Measurements from ENCODE around the gene PCOLCE2. TPM values are rescaled to one million over a fixed set of nuclear protein-coding genes. Genes with fewer than 3 reads are reported as not detected.
"Not testable (repeated sequence)": the region's sequence is repeated elsewhere in the genome, so short reads cannot be mapped to it uniquely, and the experiment has no call there.

PCOLCE2 gene
- total RNA-seq, 1 experiment from 2014 or later: 4.4 TPM

DNA sequence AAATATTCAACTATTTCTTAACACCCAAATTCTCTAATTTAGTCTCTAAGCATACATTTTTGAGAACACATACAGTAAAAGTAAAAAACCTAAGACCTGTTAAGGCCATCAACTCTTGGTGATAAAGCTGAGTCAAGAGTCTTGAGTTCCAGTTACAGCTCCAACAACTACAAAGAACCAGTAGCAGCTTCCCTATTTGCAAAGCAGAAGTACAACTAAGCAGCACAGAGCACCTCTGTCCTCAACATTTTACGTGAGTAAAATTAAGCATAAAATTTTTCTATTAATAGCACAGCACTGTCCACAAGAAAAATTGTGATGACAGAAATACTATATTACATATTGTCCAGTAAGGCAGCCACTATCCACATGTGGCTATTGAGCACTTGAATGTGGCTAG is 4.4 kb downstream of the PCOLCE2 start:
- ATAC-seq (no peak), DNase-seq (ENCODE audit: low read depth, low spot score) (no peak)
- Histone ChIP-seq H3K4me2 (ENCODE audit: low read length) (no peak overlapping the region), H4K20me1 (ENCODE audit: insufficient read depth) (no peaks in the 10 kb centered on the region), H3K4me1 (ENCODE audit: control insufficient read depth in 1 of 2, insufficient read depth in 2 of 2, low read length in 2 of 2) (peaks cover 11 to 28% of the 10 kb centered on the region in 2 experiments; a peak in 3 of 4 replicates), H3K9me3 (ENCODE audit: control insufficient read depth in 1 of 2, insufficient read depth in 1 of 2, low read depth in 1 of 2, low read length in 2 of 2) (no peaks in the 10 kb centered on the region), H3K4me3 (replicated peaks in 1 of 2; ENCODE audit: low read depth in 1 of 2, low read length in 2 of 2) (no peak overlapping the region), H3K9ac (ENCODE audit: low read length) (no peak overlapping the region), H3K27ac (ENCODE audit: low read depth, low read length) (no peak overlapping the region), H3K27me3 (ENCODE audit: insufficient read depth, low read length) (no peaks in the 10 kb centered on the region), H3K9me2 (ENCODE audit: insufficient read depth) (no peaks in the 10 kb centered on the region), H3K79me2 (ENCODE audit: insufficient read depth, low read length) (no peaks in the 10 kb centered on the region), H2AFZ (ENCODE audit: low read depth, low read length, poor library complexity, severe bottlenecking) (no peak overlapping the region), H3K36me3 (ENCODE audit: control insufficient read depth in 1 of 2, insufficient read depth in 2 of 2, low read length in 2 of 2) (no peaks in the 10 kb centered on the region)
- BruUV-seq (replicated peaks): no TSS peak
- POLR2A ChIA-PET: no interaction called here
- CTCF ChIA-PET: no interaction called here
- intact Hi-C loops (cut with micrococcal nuclease): no loop called here
- RAD21 ChIA-PET (ENCODE audit: low non-redundant PET in 1 of 2, low total read pairs in 2 of 2, uncharacterized antibody in 2 of 2, unreplicated experiment in 2 of 2): no interaction called here
- TF ChIP-seq TCF7L2 (IDR thresholded peaks at IDR 0.05; ENCODE audit: borderline replicate concordance, extremely low read depth, insufficient read depth, insufficient read length) (no peak), CBX3 (IDR thresholded peaks at IDR 0.05; ENCODE audit: low read depth) (no peak), ELF1 (IDR thresholded peaks at IDR 0.05; ENCODE audit: borderline replicate concordance, low read depth) (no peak), ZFX (IDR thresholded peaks at IDR 0.05) (no peak), YY1 (IDR thresholded peaks at IDR 0.05; ENCODE audit: extremely low read depth, insufficient replicate concordance, low read depth, low read length) (no peak), POLR2AphosphoS5 (IDR thresholded peaks at IDR 0.05; ENCODE audit: low read depth, low read length) (no peak), EZH2 (IDR thresholded peaks at IDR 0.05) (no peak), EZH2phosphoT487 (IDR thresholded peaks at IDR 0.05; ENCODE audit: borderline replicate concordance) (no peak), FOSL1 (IDR thresholded peaks at IDR 0.05; ENCODE audit: low read depth) (no peak), SP1 (IDR thresholded peaks at IDR 0.05; ENCODE audit: low read depth) (no peak), ZNF274 (IDR thresholded peaks at IDR 0.05; ENCODE audit: low read depth, low read length) (no peak), POLR2A (IDR thresholded peaks at IDR 0.05; ENCODE audit: borderline replicate concordance, extremely low read depth, insufficient read depth, insufficient read length) (no peak), EGR1 (IDR thresholded peaks at IDR 0.05; ENCODE audit: low read depth) (no peak)

GRCh38 chr3:142883534-142883933 is 5.3 kb downstream of the PCOLCE2 start:
- H4K20me1 ChIP-seq (ENCODE audit: insufficient read depth); DNase-seq (ENCODE audit: low read depth, low spot score); H3K4me2 ChIP-seq (ENCODE audit: low read length); H3K27ac ChIP-seq (ENCODE audit: low read depth, low read length); H3K4me3 ChIP-seq (replicated peaks in 1 of 2; ENCODE audit: low read depth in 1 of 2, low read length in 2 of 2); RAD21 ChIA-PET (ENCODE audit: low non-redundant PET in 1 of 2, low total read pairs in 2 of 2, uncharacterized antibody in 2 of 2, unreplicated experiment in 2 of 2); H3K9me3 ChIP-seq (ENCODE audit: control insufficient read depth in 1 of 2, insufficient read depth in 1 of 2, low read depth in 1 of 2, low read length in 2 of 2); H3K36me3 ChIP-seq (ENCODE audit: control insufficient read depth in 1 of 2, insufficient read depth in 2 of 2, low read length in 2 of 2); H3K9me2 ChIP-seq (ENCODE audit: insufficient read depth); ATAC-seq; BruUV-seq (replicated peaks); intact Hi-C loops (cut with micrococcal nuclease); CTCF ChIA-PET; H3K27me3 ChIP-seq (ENCODE audit: insufficient read depth, low read length); H2AFZ ChIP-seq (ENCODE audit: low read depth, low read length, poor library complexity, severe bottlenecking); H3K79me2 ChIP-seq (ENCODE audit: insufficient read depth, low read length); POLR2A ChIA-PET; H3K9ac ChIP-seq (ENCODE audit: low read length): not testable (repeated sequence)
- H3K4me1 ChIP-seq (ENCODE audit: control insufficient read depth in 1 of 2, insufficient read depth in 2 of 2, low read length in 2 of 2): peaks cover 11 to 21% of the 10 kb centered on the region in 2 experiments; a peak in 3 of 4 replicates

Data from HCT116 (cell line).